Activated CD8-positive, alpha-beta memory T cell treated with anti-CD3 and anti-CD28 coated beads for 1 hour (primary cell): ENCODE measurements around the gene GID4.

Source experiments
- DNase-seq, 2 donors: peaks; one replicate each; pipeline ENCODE4 v3.0.0-alpha.2; 2020; ENCODE audit warnings: low read depth in 1 of 2; ENCODE audit errors: extremely low read depth in 1 of 2

Gene GID4

GRCh38 chr17:18042983-18043382 lies 3.8 kb downstream of the GID4 start:
- DNase-seq, result no peak

DNA sequence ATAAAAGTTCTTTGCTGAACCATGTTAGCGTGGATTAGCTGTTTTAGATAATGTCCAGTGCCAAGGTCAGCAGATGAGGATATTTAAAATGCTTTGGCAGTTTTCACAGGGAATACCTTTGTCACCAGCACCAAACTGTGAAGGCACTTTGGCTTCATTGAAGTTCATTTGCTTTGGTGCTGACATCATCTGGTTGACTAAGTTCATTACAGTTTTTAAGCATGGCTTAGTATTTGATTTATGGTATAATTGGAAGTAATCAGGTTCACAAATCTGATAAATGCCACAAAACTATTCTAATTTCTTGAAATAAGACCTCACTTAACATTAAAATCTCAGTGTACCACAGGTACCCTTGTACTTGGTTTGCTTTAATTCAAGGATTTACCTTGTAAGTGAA lies 4.3 kb downstream of the GID4 start:
- no peak for DNase-seq

DNA sequence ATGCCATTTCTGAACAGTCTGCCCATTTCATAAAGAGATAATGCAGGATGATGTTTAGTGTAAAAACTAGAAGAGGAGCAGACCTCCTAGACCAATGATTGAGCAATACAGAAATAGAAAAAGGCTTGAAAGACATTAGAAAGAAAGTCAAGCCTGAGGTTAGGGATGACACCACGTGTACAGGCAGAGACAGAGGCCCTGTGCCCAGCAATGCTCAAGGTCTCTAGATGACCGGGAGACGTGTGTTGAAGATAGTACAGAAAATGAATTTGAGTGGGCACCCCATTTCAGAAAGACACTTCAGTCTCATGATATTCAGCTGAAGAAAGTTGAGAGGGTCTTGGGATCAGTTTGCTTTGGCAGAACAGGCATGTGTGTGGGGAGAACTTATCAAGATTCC lies 5.4 kb downstream of the GID4 start:
- DNase-seq, result no peak

GRCh38 chr17:18045691-18046350 lies 6.6 kb downstream of the GID4 start:
- no peak for DNase-seq

- no peak for DNase-seq
These were observed 16.4 kb downstream of the GID4 start for GRCh38 chr17:18055597-18055996.

GRCh38 chr17:18056214-18056613 lies 17.0 kb downstream of the GID4 start:
- DNase-seq, result no peak

- DNase-seq, result no peak
These were observed 20.1 kb downstream of the GID4 start for GRCh38 chr17:18059283-18059682.

DNA sequence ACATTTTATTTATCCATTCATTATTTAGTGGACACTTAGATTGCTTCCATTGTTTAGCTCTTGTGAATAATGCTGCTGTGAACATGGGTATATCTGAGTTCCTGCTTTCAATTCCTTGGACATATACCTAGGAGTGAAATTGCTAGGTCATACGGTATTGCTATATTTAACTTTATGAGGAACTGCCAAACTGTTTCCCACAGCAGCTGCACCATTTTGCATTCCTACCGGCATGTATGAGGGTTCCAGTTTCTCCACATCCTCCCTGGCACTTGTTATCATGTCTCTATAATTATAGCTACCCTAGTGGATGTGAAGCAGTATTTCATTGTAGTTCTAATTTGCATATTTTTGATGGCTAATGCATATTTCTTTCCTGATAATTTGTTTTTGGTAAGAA lies 24.8 kb downstream of the GID4 start:
- DNase-seq, result no peak

- no peak for DNase-seq
These were observed 26.3 kb downstream of the GID4 start for GRCh38 chr17:18065546-18065945.

GRCh38 chr17:18066866-18067265 lies 27.7 kb downstream of the GID4 start:
- DNase-seq, result no peak

GRCh38 chr17:18069101-18069500 lies 29.9 kb downstream of the GID4 start:
- DNase-seq, result no peak

DNA sequence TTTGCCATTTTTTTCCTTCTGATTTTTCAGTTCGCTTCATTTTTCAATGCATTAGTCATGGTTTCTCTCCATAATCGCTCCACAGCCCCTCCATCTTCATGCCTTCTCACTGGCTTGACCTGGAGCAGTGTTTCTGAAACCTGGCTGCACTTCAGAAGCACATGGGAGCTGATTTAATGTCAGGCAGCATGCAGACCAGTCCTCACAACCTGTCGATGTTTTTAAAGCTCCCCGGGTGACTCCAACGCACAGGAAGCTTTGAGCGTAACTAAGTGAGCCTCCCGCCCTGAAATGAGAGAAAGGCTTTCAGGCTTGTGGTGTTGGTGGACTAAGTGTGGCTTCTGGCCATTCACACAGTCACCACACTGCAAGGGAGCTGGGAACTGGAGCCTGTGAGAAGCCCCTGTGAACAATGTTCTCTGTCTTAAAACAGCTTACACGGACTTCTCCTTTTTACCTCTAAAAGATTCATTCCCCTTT lies 31.7 kb downstream of the GID4 start:
- DNase-seq, result no peak

GRCh38 chr17:18071751-18072150 lies 32.5 kb downstream of the GID4 start:
- no peak for DNase-seq

GRCh38 chr17:18074566-18075272 lies 35.5 kb downstream of the GID4 start:
- no peak for DNase-seq

DNA sequence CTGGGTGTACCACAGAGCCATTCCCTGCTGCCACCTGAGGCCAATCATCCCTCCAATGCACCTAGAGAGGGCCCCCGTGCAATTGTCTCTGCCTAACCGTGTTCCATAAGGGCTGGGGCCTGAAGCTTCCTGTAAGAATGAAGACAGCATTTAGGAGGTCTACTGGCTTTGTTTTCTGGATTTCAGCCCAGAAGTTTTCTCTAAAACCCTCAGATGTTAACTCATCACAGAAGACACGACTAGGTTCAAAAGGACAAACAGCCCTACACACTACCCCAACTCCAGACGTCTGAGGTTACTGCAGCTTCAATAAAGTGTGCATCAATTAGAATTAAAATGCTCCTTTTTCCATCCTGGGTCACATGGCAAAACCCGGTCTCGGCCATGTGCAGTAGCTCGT lies 37.7 kb downstream of the GID4 start:
- DNase-seq, result no peak

- DNase-seq, result no peak
These were observed 40.3 kb downstream of the GID4 start for GRCh38 chr17:18079543-18079942.

- DNase-seq, result no peak
These were observed 45.0 kb downstream of the GID4 start for GRCh38 chr17:18084256-18084655.

- peak; percentile 57 to 79 for DNase-seq
These were observed 48.6 kb downstream of the GID4 start, which contains the start of gene DRG2 for GRCh38 chr17:18087610-18088491. DRG2 (plus strand) TSS chr17:18087948; CDS start chr17:18088024, 76 bp downstream.

- no peak for DNase-seq
These were observed 50.4 kb downstream of the GID4 start for GRCh38 chr17:18089613-18090012.

DNA sequence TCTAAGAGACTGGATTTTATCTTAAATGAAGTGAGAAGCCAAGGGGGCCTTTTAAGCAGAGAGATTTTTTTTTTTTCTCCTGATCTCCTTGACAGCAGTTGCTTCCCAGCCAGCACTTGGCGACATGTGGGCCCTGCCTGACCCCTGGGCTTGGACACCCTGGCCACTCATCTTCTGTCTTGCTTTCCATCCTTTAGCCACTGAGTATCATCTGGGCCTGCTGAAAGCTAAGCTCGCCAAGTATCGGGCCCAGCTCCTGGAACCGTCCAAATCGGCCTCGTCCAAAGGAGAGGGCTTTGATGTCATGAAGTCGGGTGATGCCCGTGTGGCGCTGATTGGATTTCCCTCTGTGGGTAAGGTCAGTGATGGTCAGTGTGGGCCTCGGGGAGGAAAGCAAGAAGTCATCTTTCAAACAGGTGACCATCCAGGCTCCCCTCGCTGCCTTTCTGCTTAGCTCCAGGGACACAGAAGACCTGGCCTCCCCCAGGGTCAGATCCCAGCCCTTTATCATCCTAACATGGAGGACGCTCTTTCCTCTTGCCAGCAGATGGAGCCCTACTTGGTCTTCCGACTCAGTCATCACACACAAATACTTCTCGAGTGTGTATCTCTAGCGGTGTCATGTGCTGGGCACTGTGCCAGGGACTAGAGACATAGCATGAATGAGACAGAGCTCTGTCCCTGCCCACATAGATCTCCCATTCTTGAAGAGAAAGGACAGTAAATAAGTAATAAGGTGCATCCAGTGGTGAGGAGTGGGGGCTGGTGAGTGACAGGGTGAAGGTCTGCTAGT lies 54.6 kb downstream of the GID4 start:
- no peak for DNase-seq

- DNase-seq, result no peak
These were observed 55.2 kb downstream of the GID4 start for GRCh38 chr17:18094409-18094807.
